ENCODE measurements around the gene PRSS50. TPM values are rescaled to one million over a fixed set of nuclear protein-coding genes. Genes with fewer than 3 reads are reported as not detected.

PRSS50 gene
- total RNA-seq, 4 donors from 2014 or later = not detected

DNA sequence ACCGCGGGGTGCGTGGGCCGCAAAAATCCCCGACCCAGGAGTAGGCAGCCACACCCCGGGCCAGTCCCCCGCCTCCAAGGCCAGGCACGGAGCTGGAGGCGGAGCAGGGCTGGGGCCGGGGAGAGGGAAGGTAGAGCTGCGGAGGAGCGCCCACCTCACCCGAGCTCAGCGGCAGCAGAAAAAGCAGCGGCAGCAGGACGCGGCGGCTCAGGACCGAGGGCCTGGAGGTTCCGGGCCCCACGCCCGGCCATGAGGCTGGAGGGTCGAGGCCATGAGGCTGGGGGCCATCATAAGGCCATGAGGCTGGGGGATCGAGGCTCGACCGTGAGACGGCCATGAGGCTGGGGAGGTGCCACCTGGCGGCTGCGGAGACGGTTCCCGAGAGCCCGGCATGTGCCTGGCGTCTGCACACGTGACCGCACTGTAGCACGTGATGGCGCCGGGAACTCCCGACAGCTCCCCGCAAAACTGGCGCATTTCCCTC is 32.9 kb upstream of the PRSS50 start:
- TF ChIP-seq, protein P1, sequence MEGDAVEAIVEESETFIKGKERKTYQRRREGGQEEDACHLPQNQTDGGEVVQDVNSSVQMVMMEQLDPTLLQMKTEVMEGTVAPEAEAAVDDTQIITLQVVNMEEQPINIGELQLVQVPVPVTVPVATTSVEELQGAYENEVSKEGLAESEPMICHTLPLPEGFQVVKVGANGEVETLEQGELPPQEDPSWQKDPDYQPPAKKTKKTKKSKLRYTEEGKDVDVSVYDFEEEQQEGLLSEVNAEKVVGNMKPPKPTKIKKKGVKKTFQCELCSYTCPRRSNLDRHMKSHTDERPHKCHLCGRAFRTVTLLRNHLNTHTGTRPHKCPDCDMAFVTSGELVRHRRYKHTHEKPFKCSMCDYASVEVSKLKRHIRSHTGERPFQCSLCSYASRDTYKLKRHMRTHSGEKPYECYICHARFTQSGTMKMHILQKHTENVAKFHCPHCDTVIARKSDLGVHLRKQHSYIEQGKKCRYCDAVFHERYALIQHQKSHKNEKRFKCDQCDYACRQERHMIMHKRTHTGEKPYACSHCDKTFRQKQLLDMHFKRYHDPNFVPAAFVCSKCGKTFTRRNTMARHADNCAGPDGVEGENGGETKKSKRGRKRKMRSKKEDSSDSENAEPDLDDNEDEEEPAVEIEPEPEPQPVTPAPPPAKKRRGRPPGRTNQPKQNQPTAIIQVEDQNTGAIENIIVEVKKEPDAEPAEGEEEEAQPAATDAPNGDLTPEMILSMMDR (IDR thresholded peaks at IDR 0.05; ENCODE audit: low read depth) = no peak

DNA sequence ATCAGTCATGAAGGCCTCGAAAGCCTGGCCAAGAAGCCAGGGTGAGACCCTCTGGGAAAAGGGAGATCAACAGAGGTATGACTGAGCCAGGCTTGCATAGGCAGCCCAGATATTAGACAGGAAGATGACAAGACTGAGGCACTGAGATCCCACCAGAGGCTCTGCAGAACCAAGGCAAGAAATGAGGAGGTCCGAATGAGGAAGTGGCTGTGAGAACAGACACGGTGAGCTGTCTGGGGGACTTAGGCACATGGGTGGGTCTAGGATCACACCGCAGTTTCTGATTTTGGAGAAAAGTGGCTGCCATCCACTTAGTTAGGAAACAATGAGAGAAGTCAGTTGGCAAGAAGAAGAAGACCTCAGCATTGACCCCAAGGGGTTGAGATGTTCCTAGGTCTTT is 31.5 kb upstream of the PRSS50 start:
- TF ChIP-seq, protein P1 (IDR thresholded peaks at IDR 0.05; ENCODE audit: low read depth) = no peak

DNA sequence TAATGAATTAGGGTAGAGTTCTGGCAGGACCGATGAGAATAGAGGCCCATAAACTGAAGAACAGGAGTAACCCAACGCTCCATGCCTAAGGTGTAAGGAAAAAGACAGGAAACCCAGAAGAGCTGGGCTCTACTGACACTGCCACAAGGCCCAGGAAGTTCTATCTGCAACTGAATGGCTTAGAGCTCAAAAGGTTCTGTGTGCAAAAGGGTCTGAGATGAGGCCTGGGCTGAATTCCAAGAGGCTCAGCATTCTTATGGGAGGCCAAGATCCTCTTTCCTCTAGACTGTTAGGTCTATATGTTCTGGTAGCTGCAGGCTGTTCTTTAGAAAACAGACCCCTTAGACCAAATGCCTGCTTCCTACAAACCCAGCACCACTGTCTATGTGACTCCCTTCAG is 30.5 kb upstream of the PRSS50 start:
- TF ChIP-seq, protein P1 (IDR thresholded peaks at IDR 0.05; ENCODE audit: low read depth) = no peak

DNA sequence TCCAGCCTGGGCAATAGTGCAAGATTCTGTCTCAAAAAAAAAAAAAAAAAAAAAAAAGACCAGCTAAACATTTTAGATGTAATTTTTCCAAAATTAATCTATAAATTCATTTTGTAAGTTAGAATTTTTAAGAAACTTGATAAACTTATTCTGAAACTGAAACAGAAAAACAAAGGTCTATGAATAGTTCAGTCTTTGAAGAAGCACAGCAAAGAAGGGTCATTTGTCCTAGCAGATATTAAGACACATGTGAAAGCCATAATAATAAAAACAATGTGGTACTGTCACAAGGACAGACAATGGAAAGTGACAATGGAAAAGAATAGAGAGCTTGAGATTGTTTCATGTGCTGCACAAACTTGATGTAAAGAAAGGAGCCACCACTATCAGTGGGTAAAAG is 29.0 kb upstream of the PRSS50 start:
- TF ChIP-seq, protein P1 (IDR thresholded peaks at IDR 0.05; ENCODE audit: low read depth) = no peak

DNA sequence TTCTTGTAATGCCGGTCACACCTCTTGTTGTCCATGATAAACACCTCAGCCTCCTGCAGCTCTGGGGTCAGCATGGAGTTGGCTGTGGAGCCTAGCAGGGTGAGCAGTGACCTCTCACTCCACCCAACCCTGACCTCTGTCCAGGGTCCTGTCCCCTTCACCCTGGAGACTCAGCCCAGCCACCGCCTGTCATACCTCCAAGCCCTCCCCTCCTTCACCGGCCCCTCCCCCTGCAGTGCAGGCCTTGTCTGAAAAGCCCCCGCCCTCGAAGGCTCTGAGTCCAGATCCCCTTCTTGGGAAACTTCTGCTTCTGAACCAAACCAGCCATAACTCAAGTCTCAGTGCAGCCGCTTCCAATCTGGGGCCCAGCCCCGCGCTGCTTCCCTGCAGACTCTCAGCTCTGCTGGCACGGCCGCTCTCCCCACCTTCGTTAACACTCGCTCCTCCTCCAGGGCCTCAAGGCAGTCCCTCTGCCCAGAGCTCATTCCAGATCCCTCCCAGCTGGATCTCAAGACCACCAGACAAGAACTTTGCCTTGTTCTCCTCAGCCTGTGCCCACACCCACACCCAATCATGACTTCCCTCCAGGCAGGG is 25.4 kb upstream of the PRSS50 start:
- TF ChIP-seq, protein P1 (IDR thresholded peaks at IDR 0.05; ENCODE audit: low read depth) = no peak

DNA sequence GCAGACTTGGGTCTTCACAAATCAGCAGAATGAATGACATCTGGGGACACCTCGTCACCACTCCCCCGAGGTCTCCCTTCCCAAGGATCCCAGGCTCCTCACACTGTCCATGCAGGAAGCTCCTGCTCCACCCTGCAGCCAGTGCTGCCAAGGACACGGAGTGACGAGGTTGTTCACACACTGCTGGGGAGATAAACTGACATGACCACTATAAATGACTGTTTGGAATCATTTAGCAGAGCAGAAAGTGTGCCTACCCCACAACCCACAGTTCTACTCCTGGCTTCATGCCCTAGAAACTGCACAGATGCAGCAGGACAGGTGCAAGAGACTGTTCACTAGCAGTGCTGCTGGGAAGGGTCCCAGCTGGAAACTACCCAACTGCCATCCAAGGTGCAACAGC is 19.7 kb upstream of the PRSS50 start:
- TF ChIP-seq, protein P1 (IDR thresholded peaks at IDR 0.05; ENCODE audit: low read depth) = no peak

DNA sequence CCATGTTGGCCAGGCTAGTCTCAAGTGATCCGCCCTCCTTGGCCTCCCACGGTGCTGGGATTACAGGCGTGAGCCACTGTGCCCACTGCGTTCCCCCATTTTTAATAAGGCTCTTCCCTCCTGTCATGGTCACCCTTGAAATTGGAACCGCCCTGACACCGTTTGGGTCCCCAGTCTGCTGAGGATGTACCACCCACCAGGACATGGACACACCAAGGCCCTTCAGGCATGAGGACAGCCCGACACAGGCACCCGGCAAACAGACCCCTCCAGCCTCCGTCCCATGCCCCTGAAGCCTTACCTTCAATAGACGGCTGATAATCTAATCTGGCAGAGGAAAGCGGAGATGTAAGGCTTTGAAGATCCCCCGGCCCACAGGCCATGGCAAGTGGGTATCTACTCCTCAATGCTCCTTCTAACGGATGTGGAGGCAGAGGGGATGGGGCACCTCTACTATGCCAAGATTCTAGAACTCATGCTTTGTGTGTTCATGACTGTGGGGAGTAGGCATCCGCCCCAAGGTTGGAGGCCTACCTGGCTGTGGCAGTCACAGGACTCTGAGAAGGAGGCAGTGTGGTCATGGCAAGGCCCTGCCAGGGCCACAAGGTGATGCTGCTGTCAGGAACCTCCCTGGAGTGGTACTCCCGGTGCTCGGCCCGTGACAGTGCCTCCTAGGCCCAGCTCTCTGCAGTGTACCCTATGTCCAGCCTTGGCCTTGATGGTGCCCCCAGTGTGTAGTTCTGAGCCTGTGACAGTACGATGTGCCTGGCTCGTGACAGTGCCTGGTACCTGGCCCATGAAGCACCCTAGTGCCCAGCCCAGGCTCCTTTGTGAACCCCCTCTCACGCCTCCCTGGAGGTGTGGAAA is 18.6 kb upstream of the PRSS50 start:
- TF ChIP-seq, protein P1 (IDR thresholded peaks at IDR 0.05; ENCODE audit: low read depth) = no peak
